ENCODE measurements around the gene TCFL5. TPM values are rescaled to one million over a fixed set of nuclear protein-coding genes. Genes with fewer than 3 reads are reported as not detected.

The TCFL5 gene
- total and polyA plus RNA-seq, 2 donors (not counting 3 experiments of a cell fraction or from before 2014, with no cell fraction given), result 4.4 to 11.1 TPM

DNA sequence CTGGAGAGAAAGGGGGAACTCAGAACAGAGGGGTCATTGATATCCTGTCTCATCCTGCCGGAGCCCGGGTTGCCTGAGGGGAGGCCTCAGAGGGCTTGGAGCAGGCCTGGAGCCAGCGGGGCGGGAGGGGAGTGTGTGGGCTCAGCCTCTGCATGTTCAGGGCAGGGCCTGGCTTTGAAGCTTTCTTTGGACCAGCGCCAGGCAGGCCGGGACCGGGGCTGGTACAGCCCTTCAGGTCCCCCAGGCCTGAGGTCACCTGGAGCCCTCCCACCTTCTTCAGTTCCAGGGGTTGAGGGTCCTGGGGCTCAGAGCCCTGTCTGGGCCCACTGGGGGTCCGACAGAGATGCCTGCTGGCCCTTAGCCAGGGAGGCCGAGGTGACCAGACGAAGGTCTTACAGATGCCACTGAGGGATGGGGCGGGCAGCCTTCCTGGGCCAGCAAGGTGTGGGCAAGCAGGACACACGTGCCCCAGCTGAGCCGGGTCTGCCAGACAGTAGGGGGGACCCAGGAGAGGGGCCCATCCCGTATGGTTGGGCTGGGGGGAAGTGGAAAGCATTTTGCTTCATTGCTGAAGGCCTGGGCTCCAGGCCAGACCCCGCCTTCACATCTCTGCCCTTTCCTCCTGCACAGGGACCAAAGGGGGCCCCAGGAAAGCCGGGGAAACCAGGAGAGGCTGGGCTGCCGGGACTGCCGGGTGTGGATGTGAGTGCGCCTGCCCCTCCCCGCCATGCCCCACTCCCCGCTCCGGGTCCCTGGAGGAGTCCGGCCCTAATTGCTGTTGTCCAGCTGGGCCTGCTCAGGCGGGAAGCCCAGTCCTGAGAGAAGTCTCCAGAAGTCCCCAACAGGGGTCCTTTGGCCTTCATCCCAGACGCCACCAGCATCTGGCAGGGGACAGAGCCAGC lies 42.8 kb downstream of the TCFL5 start:
- intact Hi-C loops (cut with micrococcal nuclease), result no loop called here

More for the DNA sequence above, 42.8 kb downstream of the TCFL5 start:
- peak; percentile 37 for FAIRE-seq
- Histone ChIP-seq H3K4me2 (ENCODE audit: insufficient read depth, low read length) (no peak overlapping the region), H3K9me1 (replicated peaks; ENCODE audit: control insufficient read depth, extremely low read depth, insufficient read depth, low read length) (no peaks in the 10 kb centered on the region), H2AFZ (ENCODE audit: low read depth, low read length) (peak overlapping the region; percentile 15), H3K4me3 (replicated peaks in 1 of 3; ENCODE audit: insufficient read depth in 1 of 3, low read depth in 1 of 3, low read length in 3 of 3) (no peak overlapping the region), H3K27ac (ENCODE audit: insufficient read depth, low read depth, low read length) (no peak overlapping the region), H3K9ac (replicated peaks; ENCODE audit: extremely low read depth, insufficient read depth, low read length) (no peak overlapping the region), H4K20me1 (replicated peaks; ENCODE audit: control insufficient read depth, extremely low read depth, insufficient read depth, low read length) (no peaks in the 10 kb centered on the region), H3K9me3 (replicated peaks; ENCODE audit: control insufficient read depth, insufficient read depth, low read length) (no peaks in the 10 kb centered on the region), H3K79me2 (ENCODE audit: control insufficient read depth, insufficient read depth, low read length) (no peaks in the 10 kb centered on the region), H3K27me3 (ENCODE audit: control insufficient read depth in 2 of 2, insufficient read depth in 2 of 2, low read length in 2 of 2) (peaks cover 12 to 28% of the 10 kb centered on the region in 2 experiments), H3K4me1 (ENCODE audit: control insufficient read depth, extremely low read depth, insufficient read depth, low read length) (peaks cover 18% of the 10 kb centered on the region), H3K36me3 (ENCODE audit: control insufficient read depth in 2 of 2, extremely low read depth in 1 of 2, insufficient read depth in 2 of 2, low read length in 2 of 2) (no peaks in the 10 kb centered on the region)
- no TSS peak for BruUV-seq (replicated peaks)
- no peak for TF ChIP-seq FOS (IDR thresholded peaks at IDR 0.05; ENCODE audit: borderline replicate concordance, insufficient read depth, low read length)
- no peak for TF ChIP-seq JUN (IDR thresholded peaks at IDR 0.05; ENCODE audit: borderline replicate concordance, insufficient read depth, insufficient read length, low read depth)
- TF ChIP-seq MYC (IDR thresholded peaks at IDR 0.05; ENCODE audit: low read depth, low read length), result no peak
- TF ChIP-seq POLR2AphosphoS5 (IDR thresholded peaks at IDR 0.05; ENCODE audit: insufficient read depth, low read depth, low read length), result no peak
- TF ChIP-seq, protein P1, sequence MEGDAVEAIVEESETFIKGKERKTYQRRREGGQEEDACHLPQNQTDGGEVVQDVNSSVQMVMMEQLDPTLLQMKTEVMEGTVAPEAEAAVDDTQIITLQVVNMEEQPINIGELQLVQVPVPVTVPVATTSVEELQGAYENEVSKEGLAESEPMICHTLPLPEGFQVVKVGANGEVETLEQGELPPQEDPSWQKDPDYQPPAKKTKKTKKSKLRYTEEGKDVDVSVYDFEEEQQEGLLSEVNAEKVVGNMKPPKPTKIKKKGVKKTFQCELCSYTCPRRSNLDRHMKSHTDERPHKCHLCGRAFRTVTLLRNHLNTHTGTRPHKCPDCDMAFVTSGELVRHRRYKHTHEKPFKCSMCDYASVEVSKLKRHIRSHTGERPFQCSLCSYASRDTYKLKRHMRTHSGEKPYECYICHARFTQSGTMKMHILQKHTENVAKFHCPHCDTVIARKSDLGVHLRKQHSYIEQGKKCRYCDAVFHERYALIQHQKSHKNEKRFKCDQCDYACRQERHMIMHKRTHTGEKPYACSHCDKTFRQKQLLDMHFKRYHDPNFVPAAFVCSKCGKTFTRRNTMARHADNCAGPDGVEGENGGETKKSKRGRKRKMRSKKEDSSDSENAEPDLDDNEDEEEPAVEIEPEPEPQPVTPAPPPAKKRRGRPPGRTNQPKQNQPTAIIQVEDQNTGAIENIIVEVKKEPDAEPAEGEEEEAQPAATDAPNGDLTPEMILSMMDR (IDR thresholded peaks at IDR 0.05; ENCODE audit: extremely low read depth in 1 of 2, insufficient read depth in 1 of 2, low read depth in 1 of 2, low read length in 2 of 2), result no peak
- TF ChIP-seq, protein P2, sequence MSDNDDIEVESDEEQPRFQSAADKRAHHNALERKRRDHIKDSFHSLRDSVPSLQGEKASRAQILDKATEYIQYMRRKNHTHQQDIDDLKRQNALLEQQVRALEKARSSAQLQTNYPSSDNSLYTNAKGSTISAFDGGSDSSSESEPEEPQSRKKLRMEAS (IDR thresholded peaks at IDR 0.05; ENCODE audit: insufficient read depth, insufficient read length), result no peak
- TF ChIP-seq EZH2 (IDR thresholded peaks at IDR 0.05; ENCODE audit: borderline replicate concordance, low read depth, low read length, severe bottlenecking), result no peak
- no peak for TF ChIP-seq POLR2A (IDR thresholded peaks at IDR 0.05; ENCODE audit: low read depth, low read length)
- no peak for TF ChIP-seq GATA2 (IDR thresholded peaks at IDR 0.05; ENCODE audit: insufficient read depth, insufficient read length, low read depth, low read length)
- CTCF ChIA-PET, result interaction anchor here (0.7 to 1.2 kb wide), 2 partner anchors 10 to 11 kb away, joined by 3 to 4 read pairs; no protein-coding TSS in a partner anchor
- peak; percentile 58 for DNase-seq (ENCODE audit: low read depth, low spot score)
- dilution Hi-C loops (cut with MboI; ENCODE audit: extremely low pct_ligation_motif_present, low sequenced_read_pairs), result no loop called here
- POLR2A ChIA-PET, result no interaction called here

Measured in endothelial cell of umbilical vein (primary cell).